Ovary (tissue), 9 donors: ENCODE measurements around the gene GPC6. TPM values are rescaled to one million over a fixed set of nuclear protein-coding genes. Genes with fewer than 3 reads are reported as not detected.

Experiments used
- DNase-seq, 5 donors: peaks; one replicate each; pipeline ENCODE4 v3.0.0-alpha.2; 2019 to 2020
- H3K27ac ChIP-seq, 2 donors: fragments of 200-600 bp; one replicate each; pipeline versions ENCODE4 v1.5.1 to v1.8.0; 2019 to 2022
- H3K27me3 ChIP-seq: fragments of 200-600 bp; one replicate; pipeline ENCODE4 v1.8.0; 2022
- H3K36me3 ChIP-seq: fragments of 200-600 bp; sonication (generic); one replicate; pipeline ENCODE4 v1.5.1; 2019
- H3K4me1 ChIP-seq: one replicate; pipeline ENCODE4 v1.8.1; 2013; ENCODE audit warnings: mild to moderate bottlenecking, moderate library complexity; ENCODE audit not compliant: insufficient read depth
- H3K4me3 ChIP-seq: fragments of 200-600 bp; sonication (generic); one replicate; pipeline ENCODE4 v1.5.1; 2017
- H3K9me3 ChIP-seq, 2 donors: fragments of 200-600 bp in 1 of 2; sonication (generic) in 1 of 2; one replicate each; pipeline versions ENCODE4 v1.5.1 to v1.8.1; 2013 to 2019; ENCODE audit warnings: mild to moderate bottlenecking in 1 of 2, moderate library complexity in 1 of 2
- EP300 ChIP-seq: sonication (generic); formaldehyde crosslinking; IDR thresholded peaks from one replicate; pipeline ENCODE4 v1.6.1; 2017; ENCODE audit warnings: antibody characterized with exemption
- POLR2A ChIP-seq: fragments of 450-650 bp; IDR thresholded peaks from one replicate; pipeline ENCODE4 v1.6.1; 2017; ENCODE audit warnings: antibody characterized with exemption, mild to moderate bottlenecking, moderate library complexity
- WGBS, 3 donors: extraction: QIAGEN DNeasy Blood & Tissue Kit in 1 of 3; methylation state at CpG; one replicate each; pipeline versions ENCODE4 v1.1.5 to v1.1.7; 2013 to 2017; 5-methylcytosine and 5-hydroxymethylcytosine counted together
- intact Hi-C, 4 donors: fragments of 100-400 bp; cut with DNase I; formaldehyde crosslinking; loops; one replicate each; pipeline versions ENCODE4 v1.11.0 to v1.15.1; 2022 to 2023
- polyA plus RNA-seq, 2 donors: library from polyadenylated mRNA; stranded (reverse); fragments of 200-250 nt in 1 of 2; fragments of 350-450 nt in 1 of 2; fragmentation: Illumina TruSeq in 1 of 2; extraction: RNeasy Lipid Tissue Mini Kit (QIAGEN cat#74804) in 1 of 2; gene quantifications; one replicate each; pipeline ENCODE4 v1.2.3, GENCODE V29; 2013 to 2014
- total RNA-seq, 7 donors: library from RNA; depleted of rRNA in 2 of 7; stranded (reverse); fragments of >200 nt in 2 of 7; fragmentation: NEBNext Ultra II Directional in 3 of 7; extraction: Animal tissue kit (Norgen Biotek cat#: 25700) in 3 of 7; gene quantifications; one replicate each; pipeline versions ENCODE4 v1.1.0 to v1.2.4, GENCODE V29; 2016 to 2023
- TF ChIP-seq, protein P1 (sequence below), 3 donors: fragments of 450-650 bp in 2 of 3; fragments of 200-600 bp in 1 of 3; IDR thresholded peaks; one replicate each; pipeline versions ENCODE4 v1.5.1 to v1.8.0; 2016 to 2022; ENCODE audit warnings: antibody characterized with exemption in 3 of 3, mild to moderate bottlenecking in 1 of 3
- donor health status: DM: no; HTN: no; CAD: no; lungs with moderate emphysema.
- donor health status: DM: no; HTN: no; CAD: no.
- donor health status: Bipolar disorder and iron deficiency.
- donor health status: DM: yes; HTN: yes; CAD: no.
- donor health status: DM: no; HTN: no; CAD: no.
- donor health status: DM: yes; HTN: yes; CAD: no.

GPC6 gene
- total and polyA plus RNA-seq, 9 donors: 4.3 to 22.3 (median 17.9) TPM

DNA sequence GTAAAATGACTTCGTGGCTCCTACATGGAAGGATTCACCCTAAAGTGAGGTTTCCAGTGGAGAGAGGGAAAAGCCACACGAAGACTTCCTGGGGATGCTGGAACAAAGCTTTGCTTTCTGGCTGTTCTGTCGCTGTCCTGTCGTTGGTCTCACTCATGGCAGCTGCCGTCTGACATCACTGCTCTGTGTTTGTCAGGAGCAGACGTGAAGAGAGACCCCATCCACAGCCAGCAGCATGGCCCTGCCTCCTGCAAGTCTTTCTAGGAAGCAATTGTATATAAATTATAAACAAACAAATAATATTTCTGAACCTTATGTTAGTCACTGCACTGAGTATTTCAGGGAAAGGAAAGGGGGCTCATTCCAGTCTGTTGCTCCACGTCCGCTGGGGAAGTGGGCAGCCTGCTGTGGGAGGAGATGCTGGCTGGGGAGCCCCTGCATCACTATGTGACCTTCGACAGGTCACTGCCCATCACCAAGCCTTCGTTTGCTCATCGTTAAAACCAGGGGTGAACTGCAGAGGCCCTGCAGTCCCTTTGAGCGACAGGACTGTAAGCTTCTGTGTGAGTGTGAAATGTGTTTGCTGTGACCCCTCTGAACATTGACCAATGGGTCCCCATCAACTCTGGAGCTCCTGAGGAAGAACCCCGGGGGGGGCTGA, 1101.9 kb downstream of the GPC6 start:
- intact Hi-C loops: no loop called here
- WGBS, 3 donors: 88 to 91% (median 91%) methylated on average over 13 of the region's 13 CpGs
- Histone ChIP-seq H3K4me3 (no peak overlapping the region), H3K36me3 (no peaks in the 10 kb centered on the region), H3K27ac (peak overlapping the region in 1 of 2 donors; percentile 77), H3K4me1 (peaks cover 24% of the 10 kb centered on the region), H3K9me3 (no peaks in the 10 kb centered on the region), H3K27me3 (no peaks in the 10 kb centered on the region)
- TF ChIP-seq, protein P1, sequence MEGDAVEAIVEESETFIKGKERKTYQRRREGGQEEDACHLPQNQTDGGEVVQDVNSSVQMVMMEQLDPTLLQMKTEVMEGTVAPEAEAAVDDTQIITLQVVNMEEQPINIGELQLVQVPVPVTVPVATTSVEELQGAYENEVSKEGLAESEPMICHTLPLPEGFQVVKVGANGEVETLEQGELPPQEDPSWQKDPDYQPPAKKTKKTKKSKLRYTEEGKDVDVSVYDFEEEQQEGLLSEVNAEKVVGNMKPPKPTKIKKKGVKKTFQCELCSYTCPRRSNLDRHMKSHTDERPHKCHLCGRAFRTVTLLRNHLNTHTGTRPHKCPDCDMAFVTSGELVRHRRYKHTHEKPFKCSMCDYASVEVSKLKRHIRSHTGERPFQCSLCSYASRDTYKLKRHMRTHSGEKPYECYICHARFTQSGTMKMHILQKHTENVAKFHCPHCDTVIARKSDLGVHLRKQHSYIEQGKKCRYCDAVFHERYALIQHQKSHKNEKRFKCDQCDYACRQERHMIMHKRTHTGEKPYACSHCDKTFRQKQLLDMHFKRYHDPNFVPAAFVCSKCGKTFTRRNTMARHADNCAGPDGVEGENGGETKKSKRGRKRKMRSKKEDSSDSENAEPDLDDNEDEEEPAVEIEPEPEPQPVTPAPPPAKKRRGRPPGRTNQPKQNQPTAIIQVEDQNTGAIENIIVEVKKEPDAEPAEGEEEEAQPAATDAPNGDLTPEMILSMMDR (IDR thresholded peaks at IDR 0.05): no peak
- TF ChIP-seq POLR2A: no peak
- no peak for TF ChIP-seq EP300
- DNase-seq: no peak

DNA sequence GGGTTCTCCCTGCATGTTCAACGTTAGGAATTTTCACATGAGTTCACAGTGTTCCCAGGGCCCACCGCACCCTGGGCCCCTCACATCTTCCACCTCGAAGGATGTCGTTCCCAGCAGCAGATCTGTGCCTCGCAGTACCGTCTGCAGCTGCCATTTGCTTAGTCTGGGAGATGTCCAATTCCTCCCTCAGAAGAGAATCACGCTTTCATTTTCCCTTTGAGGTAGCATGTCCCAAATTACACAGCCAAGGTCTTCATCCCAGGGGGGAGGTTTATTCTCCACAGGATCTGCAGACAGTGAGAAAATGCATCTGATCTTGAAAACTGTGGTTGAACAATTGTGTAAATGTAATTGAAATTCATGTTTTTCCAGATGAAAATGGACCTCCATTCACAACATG, 1102.7 kb downstream of the GPC6 start:
- no peak for TF ChIP-seq POLR2A
- TF ChIP-seq, protein P1 (IDR thresholded peaks at IDR 0.05): no peak
- no peak for TF ChIP-seq EP300
- Histone ChIP-seq H3K27me3 (no peaks in the 10 kb centered on the region), H3K27ac (peak overlapping the region in 1 of 2 donors; percentile 77), H3K4me1 (peaks cover 21% of the 10 kb centered on the region), H3K36me3 (no peaks in the 10 kb centered on the region), H3K4me3 (peak overlapping the region; percentile 14), H3K9me3 (no peaks in the 10 kb centered on the region)
- intact Hi-C loops: no loop called here
- DNase-seq: peak; percentile 28 to 69 (median 44)
- WGBS, 3 donors: 9 to 10% (median 10%) methylated on average over 7 of the region's 7 CpGs

DNA sequence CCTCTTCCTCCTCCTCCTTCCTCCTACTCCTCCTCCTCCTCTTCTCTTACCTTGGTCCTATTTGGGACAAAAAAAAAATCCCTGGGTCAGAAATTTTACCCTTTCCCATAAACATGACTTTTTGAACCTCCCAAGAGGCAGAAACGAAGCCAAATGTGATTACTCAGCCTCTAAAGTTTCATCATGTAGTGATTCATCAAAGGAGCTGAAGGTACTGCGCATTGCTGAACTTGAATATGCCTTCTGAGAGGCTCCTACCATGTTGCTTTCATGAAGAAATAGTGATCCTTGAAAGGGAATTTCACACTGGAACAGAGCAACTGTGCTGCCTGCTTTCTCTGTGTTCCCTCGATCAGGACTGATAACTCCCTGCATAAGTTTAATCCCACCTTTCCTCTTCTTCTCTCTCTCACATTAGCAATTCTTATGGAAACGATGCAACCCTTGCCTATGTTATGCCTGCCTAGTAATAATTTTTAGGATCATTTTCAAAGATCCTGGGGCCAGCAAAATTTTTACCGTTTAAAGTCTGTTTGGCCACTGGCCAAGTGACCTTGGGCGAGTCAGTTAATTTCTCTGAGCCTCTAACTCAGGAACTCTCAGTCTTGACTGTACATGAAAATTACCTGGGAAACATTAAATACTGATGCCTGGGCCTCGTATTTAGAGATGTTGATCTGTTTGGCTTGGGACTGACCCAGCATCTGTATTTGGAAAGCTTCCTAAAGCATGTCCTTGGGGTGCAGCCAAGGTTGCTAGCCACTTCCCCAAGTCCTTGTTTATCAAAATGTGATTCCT, 1103.3 kb downstream of the GPC6 start:
- Histone ChIP-seq H3K27me3 (no peaks in the 10 kb centered on the region), H3K36me3 (no peaks in the 10 kb centered on the region), H3K4me3 (no peak overlapping the region), H3K9me3 (no peaks in the 10 kb centered on the region), H3K27ac (peak overlapping the region in 1 of 2 donors; percentile 77), H3K4me1 (peaks cover 18% of the 10 kb centered on the region)
- intact Hi-C loops: no loop called here
- WGBS, 3 donors: 14 to 24% (median 20%) methylated on average over 7 of the region's 7 CpGs
- no peak for TF ChIP-seq EP300
- TF ChIP-seq, protein P1 (IDR thresholded peaks at IDR 0.05): no peak
- no peak for TF ChIP-seq POLR2A
- DNase-seq: peak in 2 of 5 donors; percentile 43 to 48

DNA sequence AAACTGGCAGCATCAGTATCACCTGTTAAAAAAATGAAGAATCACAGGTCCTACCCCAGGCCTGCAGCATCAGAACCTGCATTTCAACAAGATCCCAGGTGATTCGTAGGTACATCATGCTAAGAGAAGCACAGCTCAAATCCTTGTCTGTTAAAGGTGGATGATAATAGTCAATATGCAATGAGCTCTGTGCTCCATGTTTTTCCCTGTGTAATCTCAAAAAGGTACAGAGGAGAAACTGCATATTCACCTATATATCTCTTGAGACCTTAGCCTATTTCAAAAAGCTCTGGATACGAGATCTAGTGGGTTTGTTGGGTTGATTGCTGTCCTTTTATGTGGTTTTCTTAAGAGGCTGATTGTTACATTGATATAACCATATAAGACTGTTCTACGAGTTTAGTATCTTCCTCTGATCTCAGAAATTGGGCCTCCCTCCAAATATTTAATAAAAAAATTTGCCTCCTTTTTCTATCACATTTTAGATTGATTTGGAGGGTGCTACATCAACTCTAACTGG, 1104.0 kb downstream of the GPC6 start:
- no peak for DNase-seq
- H3K4me3 ChIP-seq: no peak overlapping the region
- TF ChIP-seq, protein P1 (IDR thresholded peaks at IDR 0.05): no peak
- TF ChIP-seq EP300 (no peak), POLR2A (no peak)
- peaks cover 15% of the 10 kb centered on the region for H3K4me1 ChIP-seq
- H3K9me3 ChIP-seq: no peaks in the 10 kb centered on the region
- H3K36me3 ChIP-seq: no peaks in the 10 kb centered on the region
- intact Hi-C loops: no loop called here
- H3K27me3 ChIP-seq: no peaks in the 10 kb centered on the region
- 87 to 91% (median 89%) methylated on average over 3 of the region's 3 CpGs for WGBS, 3 donors
- peak overlapping the region in 1 of 2 donors; percentile 77 for H3K27ac ChIP-seq
